ENCODE measurements around the gene LAIR2. TPM values are rescaled to one million over a fixed set of nuclear protein-coding genes. Genes with fewer than 3 reads are reported as not detected.
A peak's percentile ranks its signal among the peaks of the same experiment; 100 is the strongest.
"Not testable (repeated sequence)": the region's sequence is repeated elsewhere in the genome, so short reads cannot be mapped to it uniquely, and the experiment has no call there.

The LAIR2 gene
- total and polyA plus RNA-seq, 4 experiments from 2014 or later, result 0.81 to 27.9 (median 8.4) TPM

DNA sequence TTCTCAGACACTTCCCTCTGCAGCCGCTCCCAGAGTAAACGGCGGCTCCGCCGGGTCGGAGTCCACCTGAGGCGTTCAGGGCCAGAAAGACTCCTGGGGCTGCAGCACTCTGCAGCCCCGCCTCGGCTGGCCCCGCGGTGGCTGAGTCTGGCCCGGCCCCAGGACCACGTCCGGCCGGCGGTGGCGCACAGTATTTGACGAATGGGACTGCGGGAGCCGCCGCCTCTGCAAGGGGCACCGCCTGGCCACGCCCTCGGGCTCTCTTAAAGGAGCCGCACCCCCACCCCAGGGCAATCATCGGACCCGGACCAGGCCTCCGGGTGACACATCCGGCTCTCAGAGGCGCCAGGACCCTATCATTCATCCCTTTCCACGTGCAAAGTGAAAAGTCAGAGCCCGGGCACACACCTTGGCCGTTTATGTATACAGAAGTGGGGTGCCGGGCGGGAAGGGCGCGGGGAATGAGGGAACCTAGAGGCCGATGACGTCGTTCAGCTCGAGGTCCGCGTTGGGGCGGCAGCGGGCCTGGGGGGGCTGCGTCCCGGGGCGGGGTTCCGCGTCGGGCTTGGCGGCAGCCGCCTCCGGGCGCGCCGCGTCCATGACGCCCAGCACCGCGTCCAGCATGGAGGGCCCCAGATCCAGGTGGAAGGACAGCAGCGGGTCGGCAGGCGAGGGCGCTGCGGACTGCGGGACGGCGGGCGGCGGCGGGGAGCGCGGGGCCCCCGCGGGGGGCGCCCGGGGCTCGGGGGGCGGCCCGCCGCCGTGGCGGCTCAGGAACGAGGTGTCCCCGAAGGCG lies 37.8 kb upstream of the LAIR2 start:
- Mint-ChIP-seq H3K27ac (peak overlapping the region; percentile 36 to 99 (median 95)), H3K4me1 (peaks cover 10 to 30% (median 19%) of the 10 kb centered on the region in 4 donors), H3K27me3 (peaks cover 8 to 10% of the 10 kb centered on the region in 2 donors), H3K9me3 (peaks cover 0 to 5% (median 0%) of the 10 kb centered on the region in 8 donors), H3K36me3 (peaks cover 2 to 19% of the 10 kb centered on the region in 2 donors), H3K4me3 (peak overlapping the region; percentile 84 to 92 (median 89))
- peak overlapping the region; percentile 65 to 85 for H3K4me3 ChIP-seq (ENCODE audit: low read length in 2 of 2)
- H3K27ac ChIP-seq (ENCODE audit: low read depth, low read length), result peak overlapping the region; percentile 81
- H3K27me3 ChIP-seq (ENCODE audit: insufficient read depth, low read length), result no peaks in the 10 kb centered on the region
- H3K9me3 ChIP-seq (ENCODE audit: control insufficient read depth in 1 of 2, low read length in 2 of 2), result no peaks in the 10 kb centered on the region
- ChIA-PET CTCF (ENCODE audit: partially characterized antibody) (no interaction called here), POLR2A (ENCODE audit: partially characterized antibody) (interaction anchor here (1.0 to 9.3 kb wide), 2 partner anchors 9 to 16 kb away, joined by 3 to 142 read pairs; partner anchors contain the start of genes CDC42EP5 and LENG8)
- peaks cover 24% of the 10 kb centered on the region for H3K4me1 ChIP-seq (ENCODE audit: insufficient read depth, low read length)
- H3K36me3 ChIP-seq (ENCODE audit: insufficient read depth, low read length), result peaks cover 16% of the 10 kb centered on the region
- peak; percentile 50 to 67 (median 61) for DNase-seq
- intact Hi-C loops (cut with micrococcal nuclease), result loop anchor here (5.0 kb wide), 1 partner anchor 598 kb away; the partner anchor contains the start of gene MYADM

DNA sequence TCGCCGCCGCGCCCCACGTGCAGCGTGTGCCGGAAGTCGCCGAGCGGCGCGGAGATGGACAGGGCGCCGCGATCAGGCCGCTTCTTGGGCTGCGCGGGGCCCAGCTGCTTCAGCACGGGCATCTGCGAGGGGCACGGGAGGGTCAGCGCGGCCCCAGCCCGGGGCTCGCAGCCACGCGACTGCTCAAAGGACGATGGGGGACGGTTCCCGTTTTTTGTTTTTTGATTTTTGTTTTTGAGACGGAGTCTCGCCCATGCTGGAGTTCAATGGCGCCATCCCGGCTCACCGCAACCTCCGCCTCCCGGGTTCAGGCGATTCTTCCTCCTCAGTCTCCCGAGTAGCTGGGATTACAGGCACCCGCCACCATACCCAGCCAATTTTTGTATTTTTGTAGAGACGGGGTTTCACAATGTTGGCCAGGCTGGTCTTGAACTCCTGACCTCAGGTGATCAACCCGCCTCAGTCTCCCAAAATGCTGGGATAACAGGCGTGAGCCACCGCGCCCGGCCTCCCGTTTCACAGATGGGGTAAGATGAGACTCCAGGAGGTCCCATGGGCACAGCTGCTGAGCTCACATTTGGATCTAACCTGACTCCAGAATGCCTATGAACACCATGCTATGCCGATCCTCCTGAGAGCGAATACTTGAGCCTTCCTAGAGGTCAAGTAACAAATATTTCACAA lies 37.1 kb upstream of the LAIR2 start:
- CTCF ChIA-PET (ENCODE audit: partially characterized antibody), result interaction anchor here (1.0 kb wide), 2 partner anchors 11 to 15 kb away, joined by 3 read pairs; no protein-coding TSS in a partner anchor
- DNase-seq, result no peak
- peaks cover 10 to 37% (median 22%) of the 10 kb centered on the region in 4 donors for H3K4me1 Mint-ChIP-seq
- H3K9me3 ChIP-seq (ENCODE audit: control insufficient read depth in 1 of 2, low read length in 2 of 2), result no peaks in the 10 kb centered on the region
- peaks cover 12% of the 10 kb centered on the region for H3K36me3 ChIP-seq (ENCODE audit: insufficient read depth, low read length)
- intact Hi-C loops (cut with micrococcal nuclease), result no loop called here
- H3K27ac ChIP-seq (ENCODE audit: low read depth, low read length), result no peak overlapping the region
- H3K9me3 Mint-ChIP-seq, result peaks cover 0 to 5% (median 0%) of the 10 kb centered on the region in 8 donors
- peaks cover 15% of the 10 kb centered on the region in 2 donors for H3K27me3 Mint-ChIP-seq
- H3K4me3 ChIP-seq (ENCODE audit: low read length in 2 of 2), result no peak overlapping the region
- no peaks in the 10 kb centered on the region for H3K27me3 ChIP-seq (ENCODE audit: insufficient read depth, low read length)
- peaks cover 0 to 16% of the 10 kb centered on the region in 2 donors for H3K36me3 Mint-ChIP-seq
- peak overlapping the region in 3 of 7 donors; percentile 22 to 75 (median 74) for H3K27ac Mint-ChIP-seq
- POLR2A ChIA-PET (ENCODE audit: partially characterized antibody), result interaction anchor here (0.8 to 9.3 kb wide), 3 partner anchors 8 to 27 kb away, joined by 3 to 142 read pairs (median 3); partner anchors contain the start of genes CDC42EP5 and LENG8
- peak overlapping the region; percentile 17 to 80 (median 62) for H3K4me3 Mint-ChIP-seq
- H3K4me1 ChIP-seq (ENCODE audit: insufficient read depth, low read length), result peaks cover 25% of the 10 kb centered on the region

DNA sequence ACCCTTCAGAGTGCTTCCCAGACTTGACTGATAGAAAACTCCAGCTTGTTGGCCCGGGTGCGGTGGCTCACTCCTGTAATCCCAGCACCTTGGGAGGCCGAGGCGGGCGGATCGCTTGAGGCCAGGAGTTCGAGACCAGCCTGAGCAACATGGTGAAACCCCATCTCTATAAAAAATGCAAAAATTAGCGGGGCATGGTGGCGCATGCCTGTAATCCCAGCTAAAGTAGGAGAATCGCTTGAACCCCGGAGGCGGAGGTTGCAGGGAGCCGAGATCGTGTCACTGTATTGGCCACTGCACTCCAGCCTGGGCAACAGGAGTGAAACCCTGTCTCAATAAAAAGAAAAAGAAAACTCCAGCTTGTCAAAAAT lies 36.5 kb upstream of the LAIR2 start:
- Mint-ChIP-seq H3K4me3 (peak overlapping the region; percentile 17 to 80 (median 66)), H3K4me1 (peaks cover 14 to 41% (median 25%) of the 10 kb centered on the region in 4 donors), H3K27ac (peak overlapping the region in 2 of 7 donors; percentile 74), H3K36me3 (peaks cover 0 to 16% of the 10 kb centered on the region in 2 donors), H3K27me3 (peaks cover 18% of the 10 kb centered on the region in 2 donors)
- POLR2A ChIA-PET (ENCODE audit: partially characterized antibody), result interaction anchor here (0.8 to 9.3 kb wide), 2 partner anchors 18 to 28 kb away, joined by 3 to 142 read pairs; partner anchors contain the start of gene LENG8
- H3K36me3 ChIP-seq (ENCODE audit: insufficient read depth, low read length); intact Hi-C loops (cut with micrococcal nuclease); H3K9me3 Mint-ChIP-seq; DNase-seq; H3K27me3 ChIP-seq (ENCODE audit: insufficient read depth, low read length); H3K27ac ChIP-seq (ENCODE audit: low read depth, low read length); H3K4me3 ChIP-seq (ENCODE audit: low read length in 2 of 2); H3K9me3 ChIP-seq (ENCODE audit: control insufficient read depth in 1 of 2, low read length in 2 of 2): not testable (repeated sequence)
- CTCF ChIA-PET (ENCODE audit: partially characterized antibody), result interaction anchor here (1.0 kb wide), 2 partner anchors 10 to 16 kb away, joined by 3 read pairs; no protein-coding TSS in a partner anchor
- peaks cover 30% of the 10 kb centered on the region for H3K4me1 ChIP-seq (ENCODE audit: insufficient read depth, low read length)

DNA sequence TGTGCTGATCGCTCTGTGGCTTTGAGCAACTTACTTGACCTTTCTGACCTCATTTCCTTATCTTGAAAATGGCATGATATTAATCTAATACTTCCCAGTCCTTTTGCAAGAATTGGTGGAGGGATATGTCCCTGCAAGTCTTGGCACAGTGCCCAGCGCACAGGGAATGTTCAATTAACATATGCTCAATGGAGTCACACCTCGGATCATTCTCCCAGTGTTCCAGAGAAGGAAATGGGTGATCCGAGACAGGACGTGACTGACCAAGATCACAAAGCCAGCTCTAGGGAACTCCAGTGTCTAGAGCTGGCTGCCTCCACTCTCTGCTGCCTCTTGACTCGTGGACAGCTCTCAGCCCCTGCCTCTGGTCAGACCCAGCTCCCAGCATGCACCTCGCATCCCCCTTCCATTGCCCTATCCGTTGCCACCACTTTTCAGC lies 33.1 kb upstream of the LAIR2 start:
- peaks cover 6 to 20% (median 12%) of the 10 kb centered on the region in 4 donors for H3K4me1 Mint-ChIP-seq
- no peak overlapping the region for H3K27ac ChIP-seq (ENCODE audit: low read depth, low read length)
- H3K27me3 Mint-ChIP-seq, result peaks cover 24 to 27% of the 10 kb centered on the region in 2 donors
- H3K36me3 ChIP-seq (ENCODE audit: insufficient read depth, low read length), result no peaks in the 10 kb centered on the region
- DNase-seq, result no peak
- POLR2A ChIA-PET (ENCODE audit: partially characterized antibody), result no interaction called here
- no peaks in the 10 kb centered on the region for H3K9me3 ChIP-seq (ENCODE audit: control insufficient read depth in 1 of 2, low read length in 2 of 2)
- CTCF ChIA-PET (ENCODE audit: partially characterized antibody), result interaction anchor here (1.0 to 1.6 kb wide), 2 partner anchors 9 to 12 kb away, joined by 4 to 5 read pairs; no protein-coding TSS in a partner anchor
- intact Hi-C loops (cut with micrococcal nuclease), result no loop called here
- H3K27ac Mint-ChIP-seq, result no peak overlapping the region
- H3K9me3 Mint-ChIP-seq, result peaks cover 0 to 4% (median 0%) of the 10 kb centered on the region in 8 donors
- no peaks in the 10 kb centered on the region for H3K36me3 Mint-ChIP-seq
- no peak overlapping the region for H3K4me3 Mint-ChIP-seq
- H3K27me3 ChIP-seq (ENCODE audit: insufficient read depth, low read length), result no peaks in the 10 kb centered on the region
- H3K4me1 ChIP-seq (ENCODE audit: insufficient read depth, low read length), result peaks cover 10% of the 10 kb centered on the region
- H3K4me3 ChIP-seq (ENCODE audit: low read length in 2 of 2), result no peak overlapping the region

DNA sequence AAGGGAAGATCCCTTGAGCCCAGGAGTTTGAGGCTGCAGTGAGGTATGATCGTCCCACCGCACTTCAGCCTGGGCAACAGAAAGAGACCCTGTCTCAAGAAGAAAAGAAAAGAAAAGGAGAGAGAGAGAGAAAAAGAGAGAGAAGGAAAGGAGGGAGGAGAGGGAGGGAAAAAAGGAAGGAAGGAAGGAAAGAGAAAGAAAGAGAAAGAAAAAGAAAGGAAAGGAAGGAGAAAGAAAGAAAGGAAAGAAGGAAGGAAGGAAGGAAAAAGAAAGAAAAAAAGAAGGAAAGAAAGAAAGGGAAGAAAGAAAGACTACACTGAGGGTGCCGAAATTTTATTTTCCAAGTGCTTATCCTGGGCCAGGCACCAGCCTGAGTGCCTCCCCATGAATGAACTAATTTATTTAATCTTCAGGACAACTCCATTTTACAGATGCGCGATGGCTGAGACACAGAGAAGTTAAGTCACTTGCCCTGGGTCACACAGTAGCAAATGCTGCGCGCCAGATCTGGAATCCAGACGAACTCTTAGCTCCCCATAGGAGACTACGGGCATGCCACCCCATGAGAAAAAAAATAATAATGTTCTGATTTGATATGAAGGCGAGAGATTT lies 32.2 kb upstream of the LAIR2 start:
- Histone ChIP-seq H3K27me3 (ENCODE audit: insufficient read depth, low read length) (no peaks in the 10 kb centered on the region), H3K36me3 (ENCODE audit: insufficient read depth, low read length) (no peaks in the 10 kb centered on the region), H3K9me3 (ENCODE audit: control insufficient read depth in 1 of 2, low read length in 2 of 2) (no peaks in the 10 kb centered on the region), H3K27ac (ENCODE audit: low read depth, low read length) (no peak overlapping the region), H3K4me1 (ENCODE audit: insufficient read depth, low read length) (peaks cover 10% of the 10 kb centered on the region), H3K4me3 (ENCODE audit: low read length in 2 of 2) (no peak overlapping the region)
- Mint-ChIP-seq H3K9me3 (peaks cover 0 to 4% (median 0%) of the 10 kb centered on the region in 8 donors), H3K4me3 (peak overlapping the region in 5 of 8 donors; percentile 32 to 40 (median 35)), H3K4me1 (peaks cover 6 to 16% (median 11%) of the 10 kb centered on the region in 4 donors), H3K27ac (peak overlapping the region in 1 of 7 donors; percentile 35), H3K27me3 (peaks cover 24 to 27% of the 10 kb centered on the region in 2 donors), H3K36me3 (no peaks in the 10 kb centered on the region)
- CTCF ChIA-PET (ENCODE audit: partially characterized antibody), result interaction anchor here (1.0 to 1.6 kb wide), 3 partner anchors 8 to 11 kb away, joined by 4 to 5 read pairs (median 4); no protein-coding TSS in a partner anchor
- POLR2A ChIA-PET (ENCODE audit: partially characterized antibody), result no interaction called here
- intact Hi-C loops (cut with micrococcal nuclease), result no loop called here
- DNase-seq, result no peak

DNA sequence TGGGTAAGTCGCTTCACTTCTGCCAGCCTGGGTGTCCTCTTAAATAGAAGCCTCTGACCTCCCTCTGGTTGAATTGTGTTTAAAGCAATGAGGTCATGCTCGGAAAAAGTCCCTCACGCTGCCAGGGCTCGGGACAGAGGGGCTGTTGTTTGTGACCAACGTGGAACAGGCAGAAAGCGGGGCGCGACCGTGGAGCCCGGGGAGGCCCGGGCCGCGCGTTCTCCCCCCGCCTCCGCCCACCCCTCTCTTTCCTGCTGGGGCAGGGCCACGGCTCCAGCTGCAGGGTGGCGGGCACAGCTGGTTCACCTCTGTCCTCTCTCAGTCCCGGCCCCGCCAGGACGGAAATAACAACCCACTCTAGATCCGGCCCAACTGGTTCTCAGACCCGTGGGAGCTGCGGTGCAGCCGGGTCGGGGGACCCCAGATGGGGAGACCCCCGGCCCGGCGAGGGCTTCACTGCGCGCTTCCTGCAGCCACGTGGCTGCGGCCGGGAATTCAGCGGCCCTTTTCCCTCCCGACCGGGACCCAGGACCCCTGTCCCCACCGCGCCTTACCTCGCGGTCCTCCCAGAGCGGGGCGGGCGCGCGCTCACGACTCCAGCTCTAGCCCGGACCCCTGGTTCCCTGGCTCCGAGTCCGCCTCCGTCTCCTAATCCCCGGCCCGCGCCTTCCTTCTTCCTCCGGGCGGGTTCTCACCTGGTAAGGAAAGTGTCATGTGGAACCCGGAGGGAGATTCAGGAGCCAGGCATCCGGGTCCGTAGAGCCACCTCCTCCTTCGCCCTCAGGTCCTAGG lies 31.4 kb upstream of the LAIR2 start:
- peaks cover 24 to 27% of the 10 kb centered on the region in 2 donors for H3K27me3 Mint-ChIP-seq
- Histone ChIP-seq H3K36me3 (ENCODE audit: insufficient read depth, low read length) (no peaks in the 10 kb centered on the region), H3K4me3 (ENCODE audit: low read length in 2 of 2) (no peak overlapping the region), H3K27me3 (ENCODE audit: insufficient read depth, low read length) (no peaks in the 10 kb centered on the region), H3K4me1 (ENCODE audit: insufficient read depth, low read length) (peaks cover 10% of the 10 kb centered on the region), H3K9me3 (ENCODE audit: control insufficient read depth in 1 of 2, low read length in 2 of 2) (no peaks in the 10 kb centered on the region), H3K27ac (ENCODE audit: low read depth, low read length) (no peak overlapping the region)
- no peak for DNase-seq
- H3K27ac Mint-ChIP-seq, result no peak overlapping the region
- ChIA-PET CTCF (ENCODE audit: partially characterized antibody) (interaction anchor here (1.4 kb wide), 1 partner anchor 10 kb away, joined by 4 read pairs; no protein-coding TSS in a partner anchor), POLR2A (ENCODE audit: partially characterized antibody) (no interaction called here)
- H3K9me3 Mint-ChIP-seq, result no peaks in the 10 kb centered on the region
- H3K4me3 Mint-ChIP-seq, result peak overlapping the region in 3 of 8 donors; percentile 32 to 46 (median 40)
- H3K4me1 Mint-ChIP-seq, result peaks cover 4 to 16% (median 11%) of the 10 kb centered on the region in 4 donors
- intact Hi-C loops (cut with micrococcal nuclease), result no loop called here
- H3K36me3 Mint-ChIP-seq, result no peaks in the 10 kb centered on the region
